ENCODE results near the gene CBLC.
"Not testable (repeated sequence)": the region's sequence is repeated elsewhere in the genome, so short reads cannot be mapped to it uniquely, and the experiment has no call there.

Gene CBLC

GRCh38 chr19:44770550-44771257 lies 7.0 kb upstream of the CBLC start:
- peak; percentile 95 for DNase-seq (ENCODE audit: insufficient read length)
- TF ChIP-seq POLR2A (IDR thresholded peaks at IDR 0.05; ENCODE audit: low read depth, low read length) (no peak), TAF1 (IDR thresholded peaks at IDR 0.05; ENCODE audit: borderline replicate concordance, low read depth, low read length) (no peak), POLR2AphosphoS5 (IDR thresholded peaks at IDR 0.05; ENCODE audit: low read depth, low read length) (no peak)
- peak; percentile 100 for FAIRE-seq

GRCh38 chr19:44772144-44772543 lies 5.5 kb upstream of the CBLC start:
- DNase-seq (ENCODE audit: insufficient read length); FAIRE-seq: not testable (repeated sequence)

GRCh38 chr19:44772959-44773358 lies 4.7 kb upstream of the CBLC start:
- DNase-seq (ENCODE audit: insufficient read length) (no peak), FAIRE-seq (no peak)
- no peak for TF ChIP-seq POLR2A (IDR thresholded peaks at IDR 0.05; ENCODE audit: low read depth, low read length)
- TF ChIP-seq POLR2AphosphoS5 (IDR thresholded peaks at IDR 0.05; ENCODE audit: low read depth, low read length) = no peak
- TF ChIP-seq TAF1 (IDR thresholded peaks at IDR 0.05; ENCODE audit: borderline replicate concordance, low read depth, low read length) = no peak

- DNase-seq (ENCODE audit: insufficient read length) (no peak), FAIRE-seq (no peak)
- TF ChIP-seq TAF1 (IDR thresholded peaks at IDR 0.05; ENCODE audit: borderline replicate concordance, low read depth, low read length) (no peak), POLR2AphosphoS5 (IDR thresholded peaks at IDR 0.05; ENCODE audit: low read depth, low read length) (no peak), POLR2A (IDR thresholded peaks at IDR 0.05; ENCODE audit: low read depth, low read length) (no peak)
These were observed 1.9 kb upstream of the CBLC start for GRCh38 chr19:44775676-44776240.

- FAIRE-seq (no peak), DNase-seq (ENCODE audit: insufficient read length) (no peak)
- no peak for TF ChIP-seq POLR2AphosphoS5 (IDR thresholded peaks at IDR 0.05; ENCODE audit: low read depth, low read length)
- no peak for TF ChIP-seq TAF1 (IDR thresholded peaks at IDR 0.05; ENCODE audit: borderline replicate concordance, low read depth, low read length)
- no peak for TF ChIP-seq POLR2A (IDR thresholded peaks at IDR 0.05; ENCODE audit: low read depth, low read length)
These were observed 1.1 kb upstream of the CBLC start for GRCh38 chr19:44776402-44777096.

- DNase-seq (ENCODE audit: insufficient read length) = no peak
- TF ChIP-seq POLR2A (IDR thresholded peaks at IDR 0.05; ENCODE audit: low read depth, low read length) = no peak
- no peak for TF ChIP-seq TAF1 (IDR thresholded peaks at IDR 0.05; ENCODE audit: borderline replicate concordance, low read depth, low read length)
- TF ChIP-seq POLR2AphosphoS5 (IDR thresholded peaks at IDR 0.05; ENCODE audit: low read depth, low read length) = no peak
- FAIRE-seq = no peak
These were observed 1.5 kb downstream of the CBLC start for GRCh38 chr19:44779150-44779549.

GRCh38 chr19:44781694-44782093 lies 4.0 kb downstream of the CBLC start:
- FAIRE-seq; DNase-seq (ENCODE audit: insufficient read length): not testable (repeated sequence)

- TF ChIP-seq POLR2A (IDR thresholded peaks at IDR 0.05; ENCODE audit: low read depth, low read length) = no peak
- no peak for TF ChIP-seq TAF1 (IDR thresholded peaks at IDR 0.05; ENCODE audit: borderline replicate concordance, low read depth, low read length)
- TF ChIP-seq POLR2AphosphoS5 (IDR thresholded peaks at IDR 0.05; ENCODE audit: low read depth, low read length) = no peak
- DNase-seq (ENCODE audit: insufficient read length) (no peak), FAIRE-seq (no peak)
These were observed 5.0 kb downstream of the CBLC start for GRCh38 chr19:44782729-44783128.

- no peak for TF ChIP-seq POLR2AphosphoS5 (IDR thresholded peaks at IDR 0.05; ENCODE audit: low read depth, low read length)
- TF ChIP-seq POLR2A (IDR thresholded peaks at IDR 0.05; ENCODE audit: low read depth, low read length) = no peak
- TF ChIP-seq TAF1 (IDR thresholded peaks at IDR 0.05; ENCODE audit: borderline replicate concordance, low read depth, low read length) = no peak
- DNase-seq (ENCODE audit: insufficient read length) (no peak), FAIRE-seq (no peak)
These were observed 5.9 kb downstream of the CBLC start for GRCh38 chr19:44783545-44783944.

- DNase-seq (ENCODE audit: insufficient read length) = no peak
- TF ChIP-seq TAF1 (IDR thresholded peaks at IDR 0.05; ENCODE audit: borderline replicate concordance, low read depth, low read length) = no peak
- TF ChIP-seq POLR2A (IDR thresholded peaks at IDR 0.05; ENCODE audit: low read depth, low read length) = no peak
- no peak for TF ChIP-seq POLR2AphosphoS5 (IDR thresholded peaks at IDR 0.05; ENCODE audit: low read depth, low read length)
- no peak for FAIRE-seq
These were observed 7.6 kb downstream of the CBLC start for GRCh38 chr19:44785271-44785670.

- DNase-seq (ENCODE audit: insufficient read length) (no peak), FAIRE-seq (no peak)
- TF ChIP-seq TAF1 (IDR thresholded peaks at IDR 0.05; ENCODE audit: borderline replicate concordance, low read depth, low read length) (no peak), POLR2AphosphoS5 (IDR thresholded peaks at IDR 0.05; ENCODE audit: low read depth, low read length) (no peak), POLR2A (IDR thresholded peaks at IDR 0.05; ENCODE audit: low read depth, low read length) (no peak)
These were observed 8.3 kb downstream of the CBLC start for GRCh38 chr19:44785993-44786392.

GRCh38 chr19:44788971-44789370 lies 11.3 kb downstream of the CBLC start:
- TF ChIP-seq TAF1 (IDR thresholded peaks at IDR 0.05; ENCODE audit: borderline replicate concordance, low read depth, low read length) (no peak), POLR2A (IDR thresholded peaks at IDR 0.05; ENCODE audit: low read depth, low read length) (no peak), POLR2AphosphoS5 (IDR thresholded peaks at IDR 0.05; ENCODE audit: low read depth, low read length) (no peak)
- DNase-seq (ENCODE audit: insufficient read length) (no peak), FAIRE-seq (no peak)

All from GM12892 (cell line).